Ramos (cell line): ENCODE data around the gene IRF7.
"Not testable (repeated sequence)": the region's sequence is repeated elsewhere in the genome, so short reads cannot be mapped to it uniquely, and the experiment has no call there.

Source experiments
- in situ Hi-C: fragments of 300-500 bp; cut with MboI; formaldehyde crosslinking; loops from one replicate; pipeline ENCODE4 v1.14.3; 2022; ENCODE audit warnings: low sequenced_read_pairs; ENCODE audit not compliant: unreplicated experiment

IRF7 gene

DNA sequence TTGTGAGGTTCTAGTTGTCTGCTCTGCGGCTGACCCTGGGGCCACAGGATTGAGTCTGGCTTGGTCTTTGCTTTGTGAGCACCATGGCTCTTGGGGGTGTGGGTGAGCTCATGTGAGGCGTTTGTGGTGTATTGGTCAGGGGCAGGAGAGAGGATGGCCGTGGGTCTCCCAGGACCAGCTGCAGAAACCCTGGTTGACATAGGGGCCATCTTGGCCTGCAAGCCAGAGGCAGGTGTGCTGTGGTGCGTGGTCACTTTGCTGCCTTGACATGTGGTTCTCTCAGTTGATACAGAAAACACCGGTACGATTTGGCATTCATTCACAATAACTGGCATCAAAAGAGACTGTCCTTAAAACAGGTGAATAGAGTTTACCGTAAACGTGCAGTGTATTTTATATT lies 28.2 kb downstream of the IRF7 start:
- in situ Hi-C loops = no loop called here

DNA sequence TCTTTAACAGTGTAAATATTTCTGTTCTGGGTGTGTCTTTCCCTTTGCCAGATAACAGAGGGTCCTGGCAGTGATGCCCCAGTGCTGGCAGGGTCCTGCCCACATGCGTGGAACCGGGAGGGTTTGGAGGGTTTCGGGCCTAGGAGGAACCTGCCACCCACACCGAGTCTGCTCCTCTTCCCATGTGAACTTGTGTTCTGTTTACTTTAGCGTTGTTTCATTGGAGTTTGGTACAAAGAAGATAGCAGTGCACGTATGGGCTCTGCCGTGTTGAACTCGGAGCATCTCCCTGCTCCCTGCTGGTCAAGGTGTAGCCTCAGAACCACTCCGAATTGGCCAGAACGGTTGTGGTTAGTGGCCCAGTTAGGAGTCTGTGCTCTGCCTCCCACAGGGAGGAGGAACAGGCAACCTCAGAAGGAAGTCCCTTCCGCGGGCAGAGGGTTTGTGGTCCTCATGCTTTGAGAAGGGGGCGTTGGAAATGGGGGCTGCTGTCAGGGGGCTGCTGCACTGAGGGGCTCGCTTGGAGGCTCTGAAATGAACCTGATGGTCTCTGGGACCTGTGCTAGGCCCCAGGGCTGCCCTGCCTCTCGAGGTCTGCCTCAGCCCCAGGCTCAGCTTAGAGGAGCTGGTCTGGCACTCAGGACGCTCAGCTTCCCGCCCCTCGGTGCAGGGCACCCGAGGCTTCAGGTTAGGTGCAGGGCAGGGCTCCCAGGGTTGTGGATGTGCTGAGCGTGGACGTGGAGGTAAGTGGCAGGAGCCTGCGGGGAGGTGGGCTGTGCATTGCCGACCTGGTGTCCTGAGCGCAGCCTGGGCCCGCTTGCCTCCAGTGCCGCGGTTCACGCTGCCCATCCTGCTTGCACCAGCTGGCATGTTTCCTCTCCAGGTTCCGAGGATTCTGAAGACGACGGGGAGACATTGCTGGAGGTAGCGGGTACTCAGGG lies 29.1 kb downstream of the IRF7 start:
- in situ Hi-C loops = no loop called here

DNA sequence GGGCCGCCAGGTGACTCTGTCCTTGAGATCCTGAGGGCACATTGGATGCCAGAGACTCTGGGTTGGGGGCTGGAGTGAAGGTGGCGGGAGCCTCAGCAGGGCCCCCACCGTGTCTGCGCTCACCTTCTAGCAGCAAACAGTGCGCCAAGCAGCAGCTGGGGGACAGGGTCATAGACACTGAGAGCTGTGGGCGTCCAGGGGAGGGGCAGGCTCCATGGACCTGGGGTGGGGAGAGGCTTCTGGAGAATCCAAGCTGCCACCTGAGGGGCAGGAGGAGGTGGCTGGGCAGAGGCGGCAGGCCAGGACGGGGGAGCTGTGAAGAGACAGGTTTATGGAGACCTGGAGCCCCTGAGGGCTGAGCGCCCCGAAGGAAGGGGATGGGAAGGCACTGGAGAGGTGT lies 31.5 kb downstream of the IRF7 start:
- in situ Hi-C loops = no loop called here

DNA sequence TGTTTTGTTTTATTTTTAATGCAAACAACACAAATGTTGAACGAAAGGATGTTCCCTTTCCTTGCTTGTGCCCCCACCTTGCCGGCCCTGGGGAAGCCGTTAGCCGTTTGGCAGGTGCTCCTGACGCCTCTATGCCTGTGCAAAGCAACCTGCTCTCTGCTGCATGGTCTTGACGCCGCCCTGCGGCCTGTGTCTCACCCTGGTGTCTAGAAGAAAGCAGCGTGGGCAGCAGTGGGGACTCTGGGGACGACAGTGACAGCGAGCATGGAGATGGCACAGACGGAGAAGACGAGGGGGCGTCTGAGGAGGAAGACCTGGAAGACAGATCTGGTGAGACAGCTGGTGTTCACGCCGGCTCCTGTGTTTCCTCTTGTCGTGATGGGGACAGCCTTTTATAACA lies 34.0 kb downstream of the IRF7 start:
- in situ Hi-C loops = no loop called here

DNA sequence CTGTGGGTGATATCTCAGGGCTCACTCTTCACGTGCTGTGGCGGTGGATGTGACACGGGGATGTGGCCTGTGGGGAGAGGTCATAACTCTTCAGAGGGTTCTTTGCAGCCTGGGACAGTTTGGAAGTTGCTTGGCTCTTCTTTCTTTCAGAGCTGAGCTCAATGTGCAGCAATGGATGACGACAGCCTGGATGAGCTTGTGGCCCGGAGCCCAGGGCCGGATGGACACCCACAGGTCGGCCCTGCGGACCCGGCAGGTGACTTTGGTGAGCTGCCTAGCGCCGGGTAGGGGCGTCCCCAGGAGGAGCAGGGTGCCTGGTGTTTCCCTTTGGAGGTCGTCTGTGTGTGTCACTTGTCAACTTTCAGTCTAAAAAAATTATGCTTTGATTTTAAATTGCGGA lies 34.4 kb downstream of the IRF7 start:
- in situ Hi-C loops = no loop called here

DNA sequence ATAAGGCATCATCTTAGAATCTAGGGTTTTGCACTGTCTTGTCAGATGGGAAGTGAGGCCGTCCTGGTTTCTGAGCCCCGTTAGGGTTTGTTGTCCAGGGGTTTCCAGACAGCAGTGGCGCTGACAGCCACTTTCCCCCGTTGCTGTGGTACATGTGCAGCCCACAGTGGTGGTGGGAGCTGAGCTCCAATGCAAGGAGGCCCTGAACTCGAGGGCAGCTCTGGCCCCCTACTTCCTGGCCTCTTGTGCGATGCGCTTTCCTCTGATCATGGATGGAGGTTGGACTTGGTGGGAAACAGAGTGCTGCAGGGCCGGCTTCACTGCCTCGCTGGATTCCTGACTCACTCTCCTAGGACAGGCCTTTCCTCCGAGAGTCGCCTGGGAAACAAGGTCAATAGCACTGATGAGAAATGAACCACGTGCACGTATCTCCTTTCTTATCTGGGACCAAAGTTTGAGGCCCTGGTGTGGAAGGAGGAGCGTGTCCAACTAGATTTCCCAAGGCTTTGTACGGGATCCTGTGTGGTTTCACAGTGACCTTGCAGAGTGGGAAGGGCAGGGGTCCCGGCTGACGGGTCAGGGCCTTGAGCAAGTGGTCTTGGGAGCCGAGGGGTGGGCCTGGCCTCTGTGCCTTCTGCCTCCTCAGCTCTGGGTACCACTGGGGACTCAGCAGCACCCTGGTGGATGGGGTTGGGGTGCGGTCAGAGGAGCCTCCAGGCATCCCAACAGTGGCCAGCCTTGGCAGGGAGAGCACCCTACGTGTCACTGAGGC lies 35.7 kb downstream of the IRF7 start:
- in situ Hi-C loops = no loop called here

DNA sequence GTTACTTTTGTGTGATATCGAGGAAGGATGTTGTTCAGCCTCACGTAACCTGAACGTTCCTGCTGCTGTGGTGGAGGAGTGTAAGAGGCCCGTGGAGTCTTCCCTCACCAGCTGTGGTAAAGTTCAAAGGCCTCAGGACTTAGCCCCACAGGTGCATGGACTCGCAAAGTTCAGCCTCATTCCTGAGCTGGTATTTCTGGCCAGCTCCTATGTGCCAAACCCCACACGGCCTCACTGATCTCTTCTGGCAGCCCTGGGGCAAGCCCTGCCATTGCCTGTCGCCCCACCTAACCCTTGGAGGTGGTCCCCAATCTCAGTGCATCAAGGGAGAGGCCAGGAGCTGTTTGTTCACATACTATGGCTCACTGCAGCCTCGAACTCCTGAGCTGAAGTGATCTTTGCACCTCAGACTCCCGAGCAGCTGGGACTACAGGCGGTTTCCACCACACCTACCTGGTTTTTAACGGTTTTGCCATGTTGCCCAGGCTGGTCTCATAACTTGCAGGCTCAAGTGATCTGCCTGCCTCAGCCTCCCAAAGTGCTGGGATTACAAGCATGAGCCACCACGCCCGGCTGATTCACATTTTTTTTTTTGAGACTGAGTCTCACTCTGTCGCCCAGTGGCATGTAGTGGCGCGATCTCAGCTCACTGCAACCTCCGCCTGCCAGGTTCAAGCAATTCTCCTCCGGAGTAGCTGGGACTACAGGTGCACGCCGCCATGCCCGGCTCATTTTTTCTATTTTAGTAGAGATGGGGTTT lies 37.3 kb downstream of the IRF7 start:
- in situ Hi-C loops = no loop called here

DNA sequence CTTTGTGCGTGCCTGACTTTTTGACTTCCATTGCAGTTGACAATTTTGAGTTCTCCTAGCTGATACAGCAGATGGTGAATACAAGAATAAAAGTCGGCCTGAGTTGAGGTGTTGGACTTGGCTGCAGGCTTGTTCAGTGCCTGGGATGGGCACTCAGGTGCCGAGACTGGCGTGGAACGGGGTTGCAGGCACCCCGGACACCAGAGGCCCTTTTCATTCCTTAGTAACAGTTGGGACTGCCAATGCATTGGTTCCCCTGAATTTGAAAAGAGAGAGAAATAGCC lies 38.2 kb downstream of the IRF7 start:
- in situ Hi-C loops = no loop called here

DNA sequence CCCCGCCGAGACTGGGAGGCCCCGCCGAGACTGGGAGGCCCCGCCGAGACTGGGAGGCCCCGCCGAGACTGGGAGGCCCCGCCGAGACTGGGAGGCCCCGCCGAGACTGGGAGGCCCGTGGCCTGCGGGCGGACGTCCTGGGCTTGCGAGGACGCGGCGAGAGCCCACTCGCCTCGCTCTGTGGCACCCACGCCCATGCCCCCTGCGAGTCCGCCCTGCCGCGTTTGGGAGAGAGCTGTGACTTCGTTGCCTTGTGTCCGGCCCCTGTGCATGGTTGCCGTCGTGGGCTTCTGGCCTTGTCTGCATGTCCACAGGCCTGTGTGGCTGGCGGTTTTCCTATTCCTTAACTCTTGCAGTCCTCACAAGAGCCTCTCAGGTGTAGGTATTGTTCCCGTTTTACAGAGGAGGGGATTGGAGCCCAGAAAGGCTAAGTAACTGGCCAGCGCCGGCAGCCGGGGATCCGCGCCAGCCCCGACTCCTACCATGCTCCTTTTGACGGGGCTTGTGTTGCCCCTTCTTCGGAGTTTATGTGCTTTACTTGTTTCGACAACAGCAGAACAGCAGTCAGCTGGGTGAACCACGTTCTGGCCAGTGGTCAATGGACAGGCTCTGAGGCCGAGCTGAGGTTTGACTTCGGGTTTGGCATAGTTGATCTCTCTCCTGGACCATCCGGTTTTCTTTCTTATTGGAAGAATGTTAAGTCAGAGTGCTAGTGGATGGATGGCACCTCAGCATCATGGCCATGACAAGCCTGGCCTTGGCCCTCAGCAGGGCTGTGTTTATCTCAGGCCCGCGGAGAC lies 38.7 kb downstream of the IRF7 start:
- in situ Hi-C loops = no loop called here

DNA sequence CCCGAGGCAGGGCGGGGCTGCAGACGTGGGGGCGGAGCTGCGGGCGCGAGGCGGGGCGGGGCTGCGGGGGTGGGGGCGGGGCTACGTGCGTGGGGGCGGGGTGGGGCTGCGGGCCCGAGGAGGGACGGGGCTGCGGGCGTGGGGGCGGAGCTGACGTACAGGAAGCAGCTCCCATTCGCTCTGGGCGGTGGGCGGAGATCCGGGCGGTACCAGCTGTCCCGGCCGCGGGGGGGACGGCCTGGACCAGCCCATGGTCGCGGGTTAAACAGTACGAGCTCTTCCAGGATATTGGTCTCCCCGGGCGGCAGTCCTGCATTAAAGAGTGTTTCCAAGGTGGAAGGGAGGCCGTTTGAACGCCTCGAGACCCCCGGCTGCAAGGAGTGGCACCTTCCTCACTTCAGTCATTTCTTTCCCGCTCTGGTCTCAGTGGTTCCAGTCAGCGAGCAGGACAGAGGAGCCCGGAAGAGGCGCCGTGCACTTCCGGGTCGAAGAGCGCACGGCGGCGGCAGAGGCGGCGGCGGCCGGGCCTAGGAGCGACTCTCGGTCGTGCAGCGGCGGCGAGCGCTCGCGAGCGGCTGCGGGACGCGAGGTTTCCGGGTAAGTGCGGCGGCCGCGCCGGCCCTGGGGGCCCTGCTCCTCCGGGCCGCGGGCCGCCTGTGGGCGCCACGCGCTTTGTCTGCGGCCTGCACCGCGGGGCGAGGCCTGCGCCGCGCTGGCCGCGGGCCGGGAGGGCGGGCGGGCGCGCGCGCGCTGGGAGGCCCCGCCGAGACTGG lies 39.6 kb downstream of the IRF7 start, which contains the start of gene PHRF1:
PHRF1 (plus strand) TSS at position 475 of the 773 bp plus-strand sequence. CDS start 5,043 bp downstream, outside the sequence.
- in situ Hi-C loops = no loop called here

DNA sequence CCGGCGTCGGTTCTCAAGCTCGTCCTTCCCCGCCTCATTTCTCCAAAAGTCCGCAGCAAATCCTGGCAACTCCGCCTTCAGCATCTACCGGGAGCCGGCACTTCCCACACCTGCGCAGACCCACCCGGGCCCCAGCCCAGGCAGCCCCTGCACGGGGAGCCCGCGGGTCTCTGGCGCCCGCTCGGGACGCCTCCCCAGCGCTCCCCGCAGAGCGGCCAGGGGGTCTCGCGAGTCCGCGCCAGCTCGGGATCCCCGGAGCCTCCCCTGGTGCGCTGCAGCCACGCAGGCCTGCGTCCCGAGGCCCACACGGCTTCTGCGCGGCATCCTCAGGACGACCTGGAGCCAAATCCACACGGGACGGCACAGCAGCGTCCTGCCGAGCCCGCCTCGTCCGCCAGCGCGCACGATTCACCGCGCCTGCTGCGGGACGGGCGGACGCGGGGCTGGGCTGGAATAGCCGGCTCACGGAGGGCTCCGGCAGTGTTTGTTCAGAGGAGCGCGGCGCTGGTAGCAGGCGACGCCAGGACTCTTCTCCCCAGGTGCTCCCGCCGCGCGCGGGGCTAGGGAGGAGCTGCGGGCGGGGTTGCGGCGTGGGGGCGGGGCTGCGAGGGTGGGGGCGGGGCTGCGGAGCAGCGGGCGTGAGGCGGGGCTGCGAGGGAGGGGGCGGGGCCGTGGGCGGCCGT lies 40.3 kb downstream of the IRF7 start:
- in situ Hi-C loops = no loop called here

DNA sequence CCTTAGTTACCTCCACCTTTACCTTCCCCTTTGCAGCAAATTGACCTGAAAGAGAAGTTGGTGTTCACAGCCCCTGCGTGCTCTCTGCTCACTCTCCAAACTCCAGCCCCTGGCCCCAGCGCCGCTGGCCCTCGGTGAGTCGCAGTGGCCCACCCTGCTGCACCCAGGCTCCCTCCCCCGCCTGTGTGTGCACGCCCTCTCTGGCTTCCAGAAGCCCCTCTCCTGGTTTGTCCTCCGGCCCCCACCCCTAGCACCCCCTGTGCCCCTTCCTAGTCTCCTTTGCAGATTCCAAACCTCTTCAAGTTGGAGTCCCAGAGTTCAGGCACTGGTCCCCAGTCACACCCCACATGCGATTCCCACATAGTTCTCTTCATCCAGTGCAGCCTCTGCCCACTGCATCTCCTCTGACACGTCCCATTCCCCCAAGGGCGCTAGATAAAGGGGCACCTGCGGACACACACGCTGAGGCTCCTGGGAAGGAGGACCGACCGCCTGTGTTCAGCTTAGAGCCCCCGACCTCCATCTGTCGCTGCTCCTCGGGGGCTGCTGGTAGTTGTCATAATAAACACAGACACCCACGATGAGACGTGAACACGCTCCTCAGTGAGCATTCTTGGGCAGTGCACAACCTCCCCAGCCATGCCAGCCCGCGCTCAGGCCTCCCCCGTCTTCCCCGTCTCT lies 41.0 kb downstream of the IRF7 start:
- in situ Hi-C loops = no loop called here

DNA sequence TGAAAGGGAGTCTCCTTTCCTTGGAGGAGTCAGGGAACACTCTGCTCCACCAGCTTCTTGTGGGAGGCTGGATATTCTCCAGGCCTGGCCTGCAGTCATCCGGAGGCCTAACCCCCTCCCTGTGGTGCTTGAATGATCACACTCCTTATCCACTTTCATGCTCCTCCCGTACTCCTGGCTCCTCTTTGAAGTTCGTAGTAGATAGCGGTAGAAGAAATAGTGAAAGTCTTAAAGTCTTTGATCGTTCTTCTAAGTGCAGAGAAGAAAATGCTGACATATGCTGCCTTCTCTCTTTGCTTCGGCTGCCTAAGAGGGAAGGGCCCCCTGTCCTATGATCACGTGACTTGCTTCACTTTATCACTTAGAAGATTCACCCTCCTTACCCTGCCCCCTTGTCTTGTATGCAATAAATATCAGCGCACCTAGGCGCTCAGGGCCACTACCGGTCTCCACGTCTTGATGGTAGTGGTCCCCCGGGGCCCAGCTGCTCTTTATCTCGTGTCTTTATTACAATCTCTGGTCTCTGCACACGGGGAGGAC lies 41.6 kb downstream of the IRF7 start:
- in situ Hi-C loops = not testable (repeated sequence)

DNA sequence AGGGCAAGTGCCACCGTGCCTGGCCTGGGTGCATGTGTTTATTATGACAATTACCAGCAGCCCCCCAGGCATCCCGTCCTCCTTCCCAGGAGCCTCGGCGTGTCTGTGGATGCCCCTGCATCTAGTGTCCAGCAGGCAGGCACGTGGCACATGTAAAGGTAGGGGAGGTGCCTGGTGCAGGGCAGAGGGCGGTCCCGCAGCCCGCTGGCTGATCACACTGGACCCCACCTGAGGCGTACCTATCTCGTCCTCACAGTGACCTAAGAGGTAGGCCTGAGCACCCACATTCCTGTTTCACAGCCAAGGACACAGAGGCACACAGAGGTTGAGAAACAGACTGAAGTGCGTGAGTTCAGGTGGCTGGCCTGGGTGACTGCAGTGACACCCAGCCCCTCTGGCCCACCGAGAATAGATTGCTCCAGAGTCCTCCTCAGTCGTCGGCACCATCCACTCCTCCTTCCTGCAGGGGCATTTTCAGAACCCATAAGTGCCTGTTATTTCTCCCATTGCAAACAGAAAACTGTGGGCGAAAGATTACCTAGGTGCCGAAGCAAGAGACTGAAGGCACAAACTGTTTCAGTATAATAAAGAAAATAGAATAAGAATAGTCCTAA lies 42.5 kb downstream of the IRF7 start:
- in situ Hi-C loops = no loop called here

DNA sequence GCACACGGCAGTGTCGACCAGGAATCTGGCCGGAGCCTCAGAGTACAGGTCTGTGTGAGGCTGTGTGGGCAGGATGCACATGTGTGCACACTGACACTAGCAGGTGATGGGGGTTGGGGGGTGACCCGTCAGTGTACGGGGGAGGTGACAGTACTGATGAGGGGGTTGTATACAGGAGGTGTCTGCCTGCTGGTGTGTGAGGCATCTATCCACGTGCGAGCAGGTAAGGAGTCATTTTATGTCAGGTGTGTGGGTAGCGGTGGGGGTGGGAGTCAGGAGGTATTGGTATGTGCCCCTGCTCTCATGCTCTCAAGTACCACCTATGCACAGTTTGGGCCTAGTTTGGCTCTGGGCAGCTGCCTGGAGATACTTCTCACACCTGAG lies 44.0 kb downstream of the IRF7 start:
- in situ Hi-C loops = no loop called here

DNA sequence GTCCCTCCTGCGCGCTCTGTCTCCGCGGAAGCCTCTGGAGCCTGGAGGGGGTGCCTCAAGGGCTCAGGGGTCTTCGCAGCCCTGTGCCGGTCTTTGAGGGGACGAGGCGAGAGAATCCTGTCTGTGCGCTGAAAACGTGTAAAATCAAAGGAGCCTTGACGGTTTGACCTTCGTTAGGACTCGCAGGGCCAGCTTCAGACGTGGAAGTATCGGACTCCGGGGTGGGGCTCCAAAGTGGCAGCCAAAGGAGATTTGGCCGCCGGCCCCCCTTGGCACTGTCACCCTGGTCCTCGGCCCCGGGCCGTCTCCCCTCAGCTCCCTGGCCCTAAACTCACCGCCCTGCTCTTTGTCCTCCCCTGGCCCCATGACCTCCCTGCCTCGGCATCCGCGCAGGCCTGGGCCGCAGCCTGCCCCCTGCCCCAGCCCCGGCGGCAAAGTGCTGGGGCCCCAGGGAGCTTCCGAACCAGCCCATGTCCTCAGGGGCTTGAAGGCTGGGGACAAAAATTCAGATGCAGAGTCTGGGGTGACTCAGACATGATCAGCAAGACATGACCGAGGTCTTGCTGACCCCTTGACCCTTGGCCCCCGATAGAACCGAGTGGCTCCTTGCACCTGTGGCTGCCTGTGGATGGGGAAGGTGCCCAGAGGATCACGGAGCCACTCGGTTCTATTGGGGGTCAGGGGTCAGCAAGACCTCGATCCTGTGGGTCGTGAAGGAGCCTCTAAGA lies 46.4 kb downstream of the IRF7 start:
- in situ Hi-C loops = no loop called here
